HG03457 (cell line): ENCODE results near the gene LARP1.
"Not testable (repeated sequence)": the region's sequence is repeated elsewhere in the genome, so short reads cannot be mapped to it uniquely, and the experiment has no call there.

Experiments
- ATAC-seq: cut with Tn5 transposase; IDR thresholded peaks from one replicate; pipeline ENCODE4 v1.9.1; 2021; ENCODE audit warnings: moderate number of reproducible peaks; ENCODE audit not compliant: unreplicated experiment

LARP1 gene

DNA sequence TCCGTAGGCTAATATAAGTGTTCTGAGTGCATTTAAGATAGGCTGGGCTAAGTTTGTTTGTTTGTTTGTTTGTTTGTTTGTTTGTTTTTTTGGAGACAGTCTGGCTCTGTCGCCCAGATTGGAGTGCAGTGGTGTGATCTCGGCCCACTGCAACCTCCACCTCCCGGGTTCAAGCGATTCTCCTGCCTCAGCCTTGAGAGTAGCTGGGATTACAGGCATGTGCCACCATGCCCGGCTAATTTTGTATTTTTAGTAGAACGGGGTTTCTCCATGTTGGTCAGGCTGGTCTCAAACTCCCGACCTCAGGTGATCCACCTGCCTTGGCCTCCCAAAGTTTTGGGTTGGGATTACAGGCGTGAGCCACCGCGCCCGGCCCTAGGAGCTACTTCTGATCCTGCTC lies 4.7 kb downstream of the LARP1 start:
- not testable (repeated sequence) for ATAC-seq

DNA sequence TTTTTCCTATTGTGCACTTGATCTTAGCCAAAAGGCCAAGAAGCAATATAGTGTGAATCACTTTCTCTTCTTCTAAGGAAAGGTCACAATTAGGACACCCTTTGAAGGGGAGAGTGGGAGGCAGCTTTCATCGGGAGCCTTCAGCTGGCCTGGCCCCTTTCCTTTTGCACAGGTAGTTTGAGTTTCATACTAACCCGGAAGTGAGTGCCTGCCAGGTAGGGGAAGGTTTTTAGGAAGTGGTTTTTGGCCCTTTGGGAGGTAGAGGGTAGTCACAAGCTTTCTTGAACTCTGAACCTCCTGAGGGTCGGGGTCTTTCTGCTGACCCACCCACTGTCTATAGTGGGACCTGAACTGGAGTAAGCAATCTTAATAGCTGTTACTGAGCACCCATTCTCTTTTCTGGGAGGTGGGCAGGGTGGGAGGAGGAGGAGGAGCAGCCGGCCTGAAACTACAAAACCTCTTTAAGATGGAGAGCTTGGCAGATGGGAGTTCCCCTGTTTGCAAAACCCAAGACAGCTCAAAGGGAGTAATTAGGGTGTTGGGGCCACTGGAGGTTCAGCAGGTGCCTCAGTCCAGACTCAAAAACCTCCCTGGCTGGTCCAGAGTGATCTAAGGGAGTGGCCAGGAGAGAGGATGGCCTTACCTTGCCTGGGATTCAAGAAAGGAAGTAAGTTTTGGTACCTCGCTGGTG lies 6.0 kb downstream of the LARP1 start:
- ATAC-seq = no peak

DNA sequence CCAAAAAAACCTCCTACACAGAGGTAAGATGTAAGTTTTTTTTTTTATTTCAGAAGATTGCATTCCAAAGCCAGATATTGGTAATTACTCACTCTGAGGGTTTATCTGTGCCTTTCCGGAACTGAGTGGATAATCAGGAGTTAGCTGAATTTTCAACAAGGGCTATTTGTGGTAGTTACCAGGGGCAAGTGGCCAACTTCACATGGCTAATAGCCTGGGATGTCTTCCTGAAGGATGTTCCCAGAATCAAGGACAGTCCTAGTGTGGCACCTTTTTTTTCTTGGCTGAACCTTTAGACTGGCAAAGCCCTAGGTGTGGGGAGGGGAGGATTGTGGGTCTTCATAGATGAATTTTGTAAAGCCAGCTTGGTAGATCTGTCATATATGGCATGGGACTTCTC lies 7.1 kb downstream of the LARP1 start:
- no peak for ATAC-seq

DNA sequence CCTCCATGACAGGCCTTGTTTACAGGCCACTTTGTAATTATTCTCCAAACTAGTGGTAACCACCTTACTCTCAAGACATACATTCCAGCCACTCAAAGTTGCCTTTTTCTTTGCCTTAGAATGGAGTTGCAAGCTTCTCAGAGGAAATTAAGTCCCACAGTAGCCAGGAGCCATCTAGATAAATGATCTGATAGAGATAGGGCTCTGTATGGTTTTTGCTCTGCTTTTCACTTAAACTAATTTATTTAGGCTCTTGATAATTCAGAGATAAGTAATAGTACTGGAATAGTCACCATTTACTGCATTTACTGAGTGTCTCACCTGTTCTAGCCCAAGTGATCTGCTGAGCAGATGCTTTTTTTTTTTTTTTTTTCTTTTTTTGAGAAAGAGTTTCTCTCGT lies 7.5 kb downstream of the LARP1 start:
- no peak for ATAC-seq

DNA sequence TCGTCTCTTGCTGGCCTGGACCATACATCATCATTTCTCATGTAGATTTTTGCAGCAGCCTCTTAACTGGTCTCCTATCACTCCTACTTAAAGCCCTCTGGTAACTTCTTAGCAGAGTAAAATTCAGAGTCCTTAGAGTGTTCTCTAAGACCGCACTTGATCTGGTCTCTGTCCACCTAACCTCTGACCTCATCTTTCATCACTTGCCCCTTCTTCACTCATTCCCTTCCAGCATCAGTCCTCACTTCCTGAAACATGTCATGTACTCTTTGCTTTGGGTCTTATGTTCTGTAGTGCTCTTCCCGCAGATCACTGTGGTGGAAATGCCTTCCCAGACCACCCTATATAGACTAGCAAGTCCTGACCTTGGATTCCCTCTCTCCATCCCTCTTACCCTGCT lies 9.8 kb downstream of the LARP1 start:
- no peak for ATAC-seq

DNA sequence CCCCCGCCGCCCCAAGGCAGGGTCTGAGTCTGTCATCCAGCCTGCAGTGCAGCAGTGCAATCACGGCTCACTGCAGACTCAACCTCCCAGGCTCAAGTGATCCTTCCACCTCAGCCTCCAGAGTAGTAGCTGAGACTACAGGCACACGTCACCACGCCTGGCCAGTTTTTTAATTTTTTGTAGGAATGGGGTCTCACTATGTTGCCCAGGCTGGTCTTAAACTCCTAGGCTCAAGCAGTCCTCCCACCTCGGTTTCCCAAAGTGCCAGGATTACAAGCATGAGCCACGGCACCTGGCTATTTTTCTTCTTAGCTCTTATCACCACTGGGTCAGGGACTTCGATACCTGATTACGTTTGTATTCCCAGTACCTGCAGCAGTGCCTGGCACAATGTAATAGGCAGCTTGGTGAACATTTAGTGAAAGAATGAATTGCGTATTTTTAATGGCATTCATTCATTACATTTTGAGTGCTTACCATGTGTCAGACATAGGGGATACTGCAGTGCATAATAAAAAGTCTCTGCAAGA lies 10.3 kb downstream of the LARP1 start:
- no peak for ATAC-seq

DNA sequence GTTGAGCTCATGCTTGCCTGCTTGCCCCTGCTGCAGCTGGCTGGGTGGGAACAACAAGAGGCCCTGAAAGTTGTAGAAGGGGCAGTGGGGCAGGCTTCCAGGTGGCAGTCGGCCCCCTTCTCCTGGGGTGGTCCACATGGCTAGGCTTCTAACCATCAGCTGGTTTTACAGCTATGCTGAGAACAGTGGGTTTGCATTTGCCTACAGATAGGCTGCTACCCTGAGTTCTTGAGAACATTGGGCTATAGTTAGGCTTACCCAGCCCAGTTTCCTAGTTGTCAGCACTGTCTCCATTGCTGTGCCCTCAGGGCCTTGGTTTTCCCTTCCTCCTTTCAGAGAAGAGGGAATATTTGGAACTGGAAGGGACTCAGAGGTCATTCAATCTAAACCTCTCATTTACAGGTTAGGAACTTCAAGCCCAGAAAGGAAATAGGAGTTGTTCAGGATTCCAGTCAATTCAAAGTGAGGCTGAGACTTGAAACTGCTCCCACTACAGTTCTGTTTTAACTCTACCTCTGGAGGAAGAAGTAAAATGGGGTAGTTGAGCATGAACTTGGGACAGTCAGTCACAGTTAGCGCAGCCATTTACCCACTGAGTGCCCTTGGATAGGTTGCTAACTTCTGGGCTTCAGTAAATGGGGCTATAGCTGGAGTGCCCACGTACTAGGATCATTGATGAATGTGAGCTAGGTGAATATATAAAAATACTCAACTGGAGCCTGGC lies 11.5 kb downstream of the LARP1 start:
- ATAC-seq = no peak

DNA sequence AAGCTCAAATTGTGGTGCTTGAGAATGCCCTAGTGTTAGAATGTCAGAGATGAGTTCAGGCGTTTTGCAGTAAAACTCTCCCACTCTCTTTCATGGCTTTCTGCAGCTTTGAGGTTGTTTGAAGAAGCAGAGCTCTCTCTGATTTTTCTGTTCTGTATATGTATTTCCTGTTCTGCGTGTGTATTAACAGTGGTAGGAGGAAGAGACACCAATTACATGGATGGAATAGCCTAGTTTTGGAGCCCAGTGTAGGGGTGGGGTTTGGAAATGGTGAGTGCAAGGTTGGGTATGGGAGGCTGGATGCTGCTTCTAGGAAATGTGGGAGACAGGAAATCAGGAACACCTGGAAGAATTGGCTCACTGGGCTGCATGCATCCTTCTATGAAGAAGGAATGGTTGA lies 12.4 kb downstream of the LARP1 start:
- ATAC-seq = no peak

DNA sequence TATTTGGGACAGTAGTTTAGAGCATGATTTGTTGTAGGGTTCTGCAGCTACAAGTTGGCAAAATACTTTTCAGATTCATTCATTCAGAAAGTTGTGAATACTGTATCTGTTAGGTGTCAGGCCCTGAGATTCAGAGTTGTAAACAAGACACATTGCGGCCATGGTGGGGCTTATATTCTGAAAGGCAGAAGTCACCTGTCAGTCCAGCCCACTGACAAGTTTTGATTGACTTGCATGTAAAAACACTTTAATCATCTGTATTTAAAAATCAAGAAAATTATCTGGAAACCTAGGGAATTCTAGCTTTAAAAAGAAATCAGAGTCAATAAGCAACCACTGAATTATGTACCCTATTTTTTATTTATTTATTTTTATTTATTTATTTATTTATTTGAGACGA lies 13.0 kb downstream of the LARP1 start:
- ATAC-seq = no peak

DNA sequence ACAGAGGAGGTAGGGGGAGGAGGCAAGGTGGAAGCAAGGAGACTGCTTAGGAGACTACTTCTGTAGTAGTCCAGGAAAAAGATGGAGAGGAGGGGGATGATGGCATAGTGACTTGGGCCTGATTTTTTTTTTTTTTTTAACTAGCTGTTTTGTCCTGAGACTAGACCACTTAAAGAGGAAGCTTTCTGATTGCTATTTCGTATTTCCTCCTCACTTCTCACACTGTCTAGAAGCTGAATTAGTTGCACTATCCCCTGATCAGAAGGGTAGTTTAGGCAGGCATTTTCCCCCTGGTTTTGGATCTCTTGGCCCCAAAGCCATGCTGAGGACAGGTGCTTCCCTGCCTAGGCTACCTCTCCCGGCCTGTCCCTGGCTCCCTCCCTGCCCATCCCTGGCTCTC lies 14.9 kb downstream of the LARP1 start:
- ATAC-seq = no peak

DNA sequence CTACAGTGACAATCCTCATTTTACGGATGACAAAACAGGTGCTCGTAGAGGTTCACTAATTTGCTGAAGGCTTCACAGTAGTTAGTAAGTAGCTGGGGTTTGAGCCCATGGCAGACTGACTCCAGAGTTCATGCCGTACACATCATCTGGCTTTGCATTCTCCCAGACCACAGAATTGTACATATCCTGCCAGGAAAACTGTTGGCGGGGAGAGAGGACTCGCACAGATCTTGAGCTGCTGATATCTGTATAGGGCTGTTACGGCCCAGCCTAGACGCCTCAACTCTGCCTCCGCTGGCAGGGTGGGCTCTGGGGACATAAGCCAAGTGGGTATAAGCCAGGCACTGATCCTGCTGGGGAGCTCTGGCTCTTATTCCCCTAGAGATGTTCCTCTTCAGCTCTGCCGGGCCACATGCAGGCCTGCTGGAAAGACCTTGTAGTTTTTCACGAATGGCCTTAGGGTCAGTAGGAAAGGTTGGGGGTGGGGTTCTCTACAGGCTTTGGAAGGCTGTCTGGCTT lies 16.3 kb downstream of the LARP1 start:
- no peak for ATAC-seq

DNA sequence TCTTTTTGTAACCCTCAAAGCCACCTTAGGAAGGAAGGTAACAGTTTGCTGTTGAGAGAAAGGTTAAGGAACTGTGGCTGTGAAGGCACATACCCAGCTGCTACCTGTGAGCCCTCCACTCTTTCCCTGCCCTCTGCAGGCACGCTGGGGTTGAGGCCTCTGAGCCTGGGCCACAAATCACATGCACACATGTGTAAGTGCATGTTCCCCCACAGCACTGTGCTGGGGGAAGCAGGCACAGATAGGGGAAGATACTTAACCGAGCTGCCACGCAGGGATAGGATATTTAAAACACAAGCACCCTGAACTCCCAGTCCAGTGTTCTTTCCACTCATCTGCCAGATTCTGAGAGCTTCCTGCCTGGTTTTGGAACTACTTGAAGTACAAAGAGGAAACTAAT lies 18.1 kb downstream of the LARP1 start:
- no peak for ATAC-seq

DNA sequence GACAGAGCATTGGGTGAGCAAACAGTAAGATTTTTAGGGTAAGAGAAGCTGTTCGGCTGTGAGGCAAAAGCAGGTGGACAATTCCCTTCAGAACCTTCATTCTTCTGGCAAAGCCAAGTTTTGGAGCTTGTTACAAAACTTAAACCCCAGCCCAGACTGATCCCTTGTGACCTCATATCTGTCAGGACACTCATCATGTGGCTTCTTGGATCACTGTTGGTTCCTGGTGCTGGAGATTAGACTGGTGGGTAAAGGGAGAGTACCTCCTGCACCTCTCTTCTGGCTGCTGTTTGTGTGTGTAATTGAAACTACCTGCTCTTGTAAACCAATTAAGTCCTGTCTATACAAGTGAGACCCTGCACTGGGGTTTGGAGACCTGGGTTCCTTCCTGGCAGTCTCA lies 21.0 kb downstream of the LARP1 start:
- no peak for ATAC-seq

DNA sequence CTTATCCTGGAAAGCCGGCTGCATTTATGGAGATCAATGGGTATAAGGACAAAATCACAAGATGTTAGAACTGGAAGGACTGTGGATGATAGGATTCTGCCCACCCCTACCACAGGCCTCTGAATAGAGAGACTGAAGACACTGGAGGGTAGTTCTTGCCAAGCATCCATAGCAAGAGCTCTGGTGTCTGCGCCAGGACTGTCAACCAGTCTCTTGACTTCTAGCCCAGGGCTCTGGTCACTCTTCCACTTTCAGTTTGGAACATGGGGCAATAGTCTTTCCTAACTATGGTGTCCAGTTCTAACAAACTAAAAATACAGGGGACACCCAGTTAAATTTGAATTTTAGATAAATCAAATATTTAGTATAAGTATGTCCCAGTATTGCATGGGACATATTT lies 23.4 kb downstream of the LARP1 start:
- no peak for ATAC-seq

DNA sequence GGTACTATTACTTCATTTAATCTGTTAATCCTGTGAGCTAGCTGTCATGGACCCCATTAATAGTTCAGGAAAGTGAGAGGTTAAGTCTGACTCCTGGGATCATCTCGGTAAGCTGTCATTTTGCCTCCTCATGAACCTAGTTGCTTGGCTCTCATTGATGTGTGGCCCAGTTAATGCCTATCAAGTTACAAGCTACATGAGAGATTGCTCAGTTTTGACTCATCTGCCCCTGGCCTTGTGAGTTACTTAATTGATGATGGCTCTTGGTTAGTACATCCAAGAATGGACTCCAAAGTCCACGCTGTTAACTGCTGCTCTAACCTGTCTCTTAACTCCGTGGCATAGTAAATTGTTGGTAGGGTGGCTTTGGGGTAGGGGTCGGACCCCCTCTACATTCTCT lies 23.9 kb downstream of the LARP1 start:
- ATAC-seq = no peak

DNA sequence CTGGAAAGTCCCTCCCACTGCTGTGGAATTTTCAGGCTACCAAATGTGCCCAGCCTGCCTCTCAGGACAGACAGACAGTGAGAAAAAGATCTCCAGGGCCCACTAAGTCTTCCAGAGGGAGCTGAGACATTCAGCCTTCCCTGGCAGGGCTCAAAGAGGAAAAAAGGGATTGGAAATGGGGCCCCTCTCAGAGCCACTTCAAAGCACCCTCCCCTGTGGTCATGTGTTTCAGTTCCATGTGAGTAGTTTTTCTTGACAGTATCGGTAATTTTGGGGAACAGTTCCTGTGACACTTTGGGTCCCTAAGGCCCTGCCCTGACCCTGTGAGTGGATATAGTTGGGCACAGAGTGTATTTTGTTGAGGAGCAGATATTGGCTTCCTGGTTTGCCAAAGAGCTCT lies 25.0 kb downstream of the LARP1 start:
- ATAC-seq = no peak

DNA sequence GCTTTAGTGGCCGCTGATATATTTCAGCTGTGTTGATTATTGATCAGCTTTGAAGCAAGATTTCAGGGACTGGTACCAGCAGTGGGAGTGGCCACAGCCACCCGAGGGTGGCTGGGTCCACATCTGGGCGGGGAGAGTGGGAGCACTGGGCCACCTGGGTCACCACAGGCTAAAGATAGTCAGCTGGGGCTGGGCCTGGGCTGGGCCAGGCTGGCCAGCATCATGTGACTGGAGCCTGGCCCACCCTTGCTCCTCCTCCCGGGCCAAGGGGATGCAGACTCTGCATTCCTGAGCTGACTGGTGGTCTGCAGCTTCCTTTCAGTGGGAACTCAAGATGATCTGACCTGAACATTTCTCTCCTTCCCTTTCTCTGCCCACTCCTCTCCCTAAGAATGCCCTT lies 27.1 kb downstream of the LARP1 start:
- ATAC-seq = no peak

DNA sequence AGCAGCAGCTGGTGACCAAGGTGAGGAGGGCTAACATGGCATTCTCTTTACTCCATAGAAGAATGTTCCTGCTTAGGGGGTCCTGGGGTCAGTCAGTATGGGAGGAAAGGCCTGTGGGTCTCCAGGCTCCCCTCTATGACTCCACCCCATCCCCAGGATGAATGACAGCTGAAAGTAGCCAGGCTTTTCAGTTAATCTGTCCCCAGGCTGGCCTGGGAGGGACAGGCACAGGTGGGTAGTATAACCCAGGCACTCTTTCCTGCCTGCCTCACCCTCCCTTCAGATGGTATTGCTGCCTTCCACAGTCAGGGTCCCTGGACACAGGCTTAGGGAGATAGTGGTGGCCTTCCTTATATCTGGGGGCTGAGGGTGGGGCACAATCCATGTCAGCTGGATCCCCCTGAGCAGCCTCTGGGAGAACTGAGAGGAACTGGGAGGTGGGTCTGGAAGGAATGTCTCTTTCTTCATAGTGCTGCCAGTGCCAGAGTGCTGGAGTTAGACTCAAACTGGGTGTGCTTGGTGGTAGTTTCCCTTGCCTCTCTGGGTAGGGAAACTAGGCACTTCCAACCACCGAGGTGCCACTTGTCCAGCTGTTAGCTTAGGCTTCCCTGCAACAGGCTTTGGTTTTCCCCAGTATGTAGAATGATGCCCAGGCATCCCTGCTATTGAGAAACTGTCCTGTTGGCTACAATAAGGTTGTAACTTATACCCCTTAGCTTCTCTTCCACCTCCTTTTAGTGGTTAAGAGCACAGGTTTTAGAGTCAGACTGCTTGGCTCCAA lies 27.8 kb downstream of the LARP1 start:
- no peak for ATAC-seq

DNA sequence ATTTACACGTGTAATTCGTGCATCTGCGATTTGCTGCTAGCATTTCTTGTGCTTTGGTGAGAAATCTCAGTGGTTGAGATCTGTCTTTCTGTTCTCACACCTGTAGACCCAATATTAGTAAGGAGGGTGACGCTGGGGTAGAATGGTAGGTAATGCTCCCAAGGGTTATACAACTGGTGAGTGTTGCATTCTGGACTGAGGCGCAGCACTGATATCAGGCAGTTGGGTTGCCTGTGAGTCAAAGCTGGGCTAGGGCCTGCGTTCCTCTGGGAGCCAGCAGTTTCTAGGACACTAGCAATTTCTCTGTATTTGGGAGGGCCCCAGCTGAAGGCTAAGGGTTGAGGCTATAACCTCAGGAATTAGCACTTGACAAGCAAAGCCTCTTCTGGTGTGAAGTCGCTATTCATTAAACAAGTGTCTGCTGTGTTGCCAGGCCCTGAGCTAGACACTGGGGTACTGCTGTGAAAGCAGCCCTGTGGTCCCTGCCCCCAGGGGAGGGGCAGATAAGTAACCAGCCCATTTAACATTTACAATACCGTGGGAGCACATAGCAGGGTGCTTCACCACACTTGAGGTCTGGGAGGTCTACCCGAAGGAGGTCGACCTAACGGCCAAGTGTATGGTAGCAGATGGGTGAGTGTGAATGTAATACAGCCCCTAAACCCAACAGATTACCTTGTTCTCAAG lies 28.7 kb downstream of the LARP1 start:
- ATAC-seq = peak; percentile 57

DNA sequence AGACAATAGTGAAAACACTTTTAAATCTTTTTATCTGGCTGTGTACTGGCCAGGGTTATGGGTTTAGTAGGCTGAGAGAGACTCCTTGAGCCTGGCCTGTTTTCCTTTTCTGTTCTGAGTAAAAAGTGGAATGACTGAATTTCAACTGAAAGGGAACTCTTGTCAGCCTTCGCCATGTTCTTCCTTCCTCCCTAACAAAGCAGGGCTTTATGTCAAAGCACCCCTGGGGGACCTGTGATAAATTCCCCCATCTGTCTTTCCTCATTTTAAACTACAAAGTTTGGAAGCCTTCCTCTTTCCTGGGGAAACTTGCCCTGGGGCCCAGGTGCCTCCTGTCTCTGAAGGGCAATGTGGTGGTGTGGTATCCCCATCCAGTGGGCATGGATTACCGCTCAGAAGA lies 29.7 kb downstream of the LARP1 start:
- no peak for ATAC-seq

DNA sequence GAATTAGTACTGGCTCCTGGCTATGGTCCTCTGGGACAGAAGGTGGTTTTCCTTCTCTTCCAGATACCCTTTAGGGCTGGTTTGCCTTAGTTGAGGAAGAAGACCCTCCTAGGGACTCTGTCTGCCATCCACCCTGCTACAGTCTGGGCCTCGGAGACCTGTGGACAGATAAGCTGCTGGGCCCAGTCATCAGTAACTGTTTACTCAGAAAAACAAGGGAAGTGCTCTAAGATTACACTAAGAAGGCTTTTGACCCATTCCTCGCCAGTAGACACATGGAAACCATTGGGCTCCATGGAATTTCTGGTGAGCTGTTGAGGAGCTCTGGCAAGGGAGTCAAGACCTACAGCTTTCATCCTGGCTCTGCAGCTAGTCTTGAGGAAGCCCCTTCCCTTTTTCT lies 31.2 kb downstream of the LARP1 start:
- no peak for ATAC-seq
